Activated naive CD8-positive, alpha-beta T cell treated with anti-CD3 and anti-CD28 coated beads for 36 hours (primary cell): ENCODE measurements around the gene GPR183. TPM values are rescaled to one million over a fixed set of nuclear protein-coding genes. Genes with fewer than 3 reads are reported as not detected.
"Not testable (repeated sequence)": the region's sequence is repeated elsewhere in the genome, so short reads cannot be mapped to it uniquely, and the experiment has no call there.

Experiments used
- DNase-seq: peaks from one replicate; pipeline ENCODE4 v3.0.0; 2021
- H3K27ac Mint-ChIP-seq: one replicate; pipeline ENCODE4 v1.8.0; 2022; ENCODE audit warnings: mild to moderate bottlenecking, moderate library complexity, mixed read lengths
- H3K27me3 Mint-ChIP-seq: one replicate; pipeline ENCODE4 v1.8.0; 2022; ENCODE audit warnings: mild to moderate bottlenecking, mixed read lengths
- H3K36me3 Mint-ChIP-seq: one replicate; pipeline ENCODE4 v1.8.0; 2021; ENCODE audit warnings: mild to moderate bottlenecking, mixed read lengths
- H3K4me1 Mint-ChIP-seq: one replicate; pipeline ENCODE4 v1.8.0; 2021; ENCODE audit warnings: mixed read lengths
- H3K4me3 Mint-ChIP-seq: one replicate; pipeline ENCODE4 v1.8.0; 2022; ENCODE audit warnings: mild to moderate bottlenecking, moderate library complexity, mixed read lengths
- H3K9me3 Mint-ChIP-seq: one replicate; pipeline ENCODE4 v1.8.0; 2022; ENCODE audit warnings: mixed read lengths
- total RNA-seq, 2 experiments: library from RNA; stranded (reverse); gene quantifications; one replicate each; pipeline ENCODE4 v1.2.3, GENCODE V29; 2021

The GPR183 gene
- total RNA-seq, 2 experiments from 2014 or later, result 4.3 to 4.5 TPM

DNA sequence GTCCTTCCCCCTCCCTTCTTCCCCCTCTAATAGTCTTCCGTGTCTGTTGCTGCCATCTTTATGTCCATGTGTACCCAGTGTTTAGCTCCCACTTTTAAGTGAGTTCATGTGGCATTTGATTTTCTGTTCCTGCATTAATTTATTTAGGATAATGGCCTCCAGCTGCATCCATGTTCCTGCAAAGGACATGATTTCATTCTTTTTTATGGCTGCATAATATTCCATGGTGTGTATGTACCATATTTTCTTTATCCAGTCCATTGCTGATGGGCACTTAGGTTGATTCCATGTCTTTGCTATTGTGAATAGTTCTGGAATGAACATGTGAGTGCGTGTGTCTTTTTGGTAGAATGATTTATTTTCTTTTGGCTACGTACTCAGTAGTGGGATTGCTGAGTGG lies 58.0 kb downstream of the GPR183 start:
- not testable (repeated sequence) for H3K27me3 Mint-ChIP-seq, H3K9me3 Mint-ChIP-seq, H3K4me3 Mint-ChIP-seq, H3K27ac Mint-ChIP-seq, DNase-seq
- Mint-ChIP-seq H3K4me1 (peaks cover 49% of the 10 kb centered on the region), H3K36me3 (peaks cover 52% of the 10 kb centered on the region)

DNA sequence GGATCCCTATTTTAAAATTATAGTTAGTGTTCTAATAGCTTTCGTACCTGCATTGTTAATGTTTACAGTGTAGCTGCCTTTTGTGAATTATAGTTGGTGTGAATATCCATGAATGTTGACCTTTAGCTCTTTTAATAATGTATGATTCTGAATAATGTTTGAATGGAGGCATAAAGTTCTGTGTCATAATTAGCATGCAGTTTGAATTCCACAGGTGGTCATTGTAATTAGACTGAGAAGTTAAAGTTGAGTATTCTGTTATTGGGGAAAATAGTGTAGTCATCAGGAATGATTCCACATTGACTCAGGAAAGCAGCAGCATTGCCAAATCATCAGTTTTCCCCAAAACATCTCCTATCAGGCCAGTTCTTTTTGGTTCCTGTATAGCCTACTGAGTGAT lies 61.1 kb downstream of the GPR183 start:
- DNase-seq, result no peak
- H3K9me3 Mint-ChIP-seq, result peaks cover 4% of the 10 kb centered on the region
- H3K4me1 Mint-ChIP-seq, result peaks cover 33% of the 10 kb centered on the region
- H3K4me3 Mint-ChIP-seq, result no peak overlapping the region
- peaks cover 47% of the 10 kb centered on the region for H3K36me3 Mint-ChIP-seq
- H3K27ac Mint-ChIP-seq, result peak overlapping the region; percentile 54
- H3K27me3 Mint-ChIP-seq, result no peaks in the 10 kb centered on the region

Other genes starting within 250 kb of the GPR183 start
- 10 to 100 TPM; 56.0 to 59.0 TPM for gene UBAC2, start 106.5 kb downstream of the GPR183 start, total RNA-seq
- 10 to 100 TPM; 16.9 to 17.6 TPM for gene GPR18, start 49.0 kb downstream of the GPR183 start, total RNA-seq
- gene TM9SF2, start 194.1 kb upstream of the GPR183 start, total RNA-seq, result 10 to 100 TPM; 61.8 to 62.4 TPM